ENCODE data around the gene KRTAP9-6.
"Not testable (repeated sequence)": the region's sequence is repeated elsewhere in the genome, so short reads cannot be mapped to it uniquely, and the experiment has no call there.

Gene KRTAP9-6

GRCh38 chr17:41264599-41264998 is 579 bp upstream of the KRTAP9-6 start:
- in situ Hi-C loops (cut with MboI; ENCODE audit: low sequenced_read_pairs, unreplicated experiment), result no loop called here
- TF ChIP-seq CTCF (IDR thresholded peaks at IDR 0.05; ENCODE audit: borderline replicate concordance, control extremely low read depth, extremely low read depth, insufficient read depth, missing control alignments), result no peak
- peak; percentile 0 for DNase-seq (ENCODE audit: low spot score)

GRCh38 chr17:41267711-41268110 is 2.5 kb downstream of the KRTAP9-6 start:
- DNase-seq (ENCODE audit: low spot score), result no peak
- in situ Hi-C loops (cut with MboI; ENCODE audit: low sequenced_read_pairs, unreplicated experiment), result no loop called here
- TF ChIP-seq CTCF (IDR thresholded peaks at IDR 0.05; ENCODE audit: borderline replicate concordance, control extremely low read depth, extremely low read depth, insufficient read depth, missing control alignments), result no peak

- in situ Hi-C loops (cut with MboI; ENCODE audit: low sequenced_read_pairs, unreplicated experiment); DNase-seq (ENCODE audit: low spot score): not testable (repeated sequence)
Observed at GRCh38 chr17:41271323-41271722, 6.1 kb downstream of the KRTAP9-6 start.

- in situ Hi-C loops (cut with MboI; ENCODE audit: low sequenced_read_pairs, unreplicated experiment), result no loop called here
- TF ChIP-seq CTCF (IDR thresholded peaks at IDR 0.05; ENCODE audit: borderline replicate concordance, control extremely low read depth, extremely low read depth, insufficient read depth, missing control alignments), result no peak
- no peak for DNase-seq (ENCODE audit: low spot score)
Observed at GRCh38 chr17:41271858-41272257, 6.7 kb downstream of the KRTAP9-6 start.

GRCh38 chr17:41275648-41276190 is 10.5 kb downstream of the KRTAP9-6 start, which contains the start of gene KRTAP9-7:
Gene KRTAP9-7, plus strand, starts transcription at chr17:41275698. Its CDS starts 0 bp downstream, at chr17:41275698.
- DNase-seq (ENCODE audit: low spot score); in situ Hi-C loops (cut with MboI; ENCODE audit: low sequenced_read_pairs, unreplicated experiment): not testable (repeated sequence)

- DNase-seq (ENCODE audit: low spot score), result peak; percentile 0
- no peak for TF ChIP-seq CTCF (IDR thresholded peaks at IDR 0.05; ENCODE audit: borderline replicate concordance, control extremely low read depth, extremely low read depth, insufficient read depth, missing control alignments)
- in situ Hi-C loops (cut with MboI; ENCODE audit: low sequenced_read_pairs, unreplicated experiment), result no loop called here
Observed at GRCh38 chr17:41278176-41278955, 13.2 kb downstream of the KRTAP9-6 start.

- in situ Hi-C loops (cut with MboI; ENCODE audit: low sequenced_read_pairs, unreplicated experiment), result no loop called here
- no peak for TF ChIP-seq CTCF (IDR thresholded peaks at IDR 0.05; ENCODE audit: borderline replicate concordance, control extremely low read depth, extremely low read depth, insufficient read depth, missing control alignments)
- DNase-seq (ENCODE audit: low spot score), result peak; percentile 0
Observed at GRCh38 chr17:41284043-41284442, 18.9 kb downstream of the KRTAP9-6 start.

Data from GM13976 (cell line).